ENCODE results near the gene AOAH.

Gene AOAH

DNA sequence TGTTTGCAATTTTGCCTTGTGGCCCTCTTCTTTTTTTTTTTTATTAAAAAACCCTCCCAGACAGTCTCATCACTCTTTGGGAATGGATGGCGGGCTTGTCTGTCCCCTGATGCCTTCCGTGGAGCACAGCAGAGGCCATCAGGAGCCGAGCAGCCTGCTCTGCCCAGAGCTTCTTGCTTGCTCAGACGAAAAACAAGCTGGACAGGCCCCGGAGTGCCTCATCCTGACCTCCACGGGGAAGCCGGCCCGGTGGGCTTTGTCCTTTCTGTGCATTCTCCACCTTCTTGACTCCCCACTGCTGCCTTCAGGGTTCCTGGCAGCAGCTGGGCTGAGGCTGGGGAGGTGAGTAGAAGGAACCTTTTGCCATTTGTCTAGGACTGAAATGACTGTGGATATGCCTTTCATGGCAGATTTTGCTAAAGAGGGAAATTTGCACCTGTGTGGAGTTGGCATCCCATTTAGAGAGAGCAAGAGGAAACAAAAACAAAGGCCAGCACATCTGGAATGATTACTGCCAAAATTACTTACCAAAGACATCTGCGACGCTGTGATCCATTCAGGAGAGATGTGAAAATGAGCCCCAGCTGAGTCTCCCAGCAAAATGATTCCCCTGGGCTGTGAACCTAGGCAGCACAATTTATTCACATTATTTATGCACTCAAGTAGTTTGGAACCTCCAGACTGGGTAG is 108.3 kb downstream of the AOAH start:
- DNase-seq (ENCODE audit: low read depth) = no peak
- no peak overlapping the region for H3K4me3 ChIP-seq (ENCODE audit: low read depth, low read length)
- TF ChIP-seq, protein P1, sequence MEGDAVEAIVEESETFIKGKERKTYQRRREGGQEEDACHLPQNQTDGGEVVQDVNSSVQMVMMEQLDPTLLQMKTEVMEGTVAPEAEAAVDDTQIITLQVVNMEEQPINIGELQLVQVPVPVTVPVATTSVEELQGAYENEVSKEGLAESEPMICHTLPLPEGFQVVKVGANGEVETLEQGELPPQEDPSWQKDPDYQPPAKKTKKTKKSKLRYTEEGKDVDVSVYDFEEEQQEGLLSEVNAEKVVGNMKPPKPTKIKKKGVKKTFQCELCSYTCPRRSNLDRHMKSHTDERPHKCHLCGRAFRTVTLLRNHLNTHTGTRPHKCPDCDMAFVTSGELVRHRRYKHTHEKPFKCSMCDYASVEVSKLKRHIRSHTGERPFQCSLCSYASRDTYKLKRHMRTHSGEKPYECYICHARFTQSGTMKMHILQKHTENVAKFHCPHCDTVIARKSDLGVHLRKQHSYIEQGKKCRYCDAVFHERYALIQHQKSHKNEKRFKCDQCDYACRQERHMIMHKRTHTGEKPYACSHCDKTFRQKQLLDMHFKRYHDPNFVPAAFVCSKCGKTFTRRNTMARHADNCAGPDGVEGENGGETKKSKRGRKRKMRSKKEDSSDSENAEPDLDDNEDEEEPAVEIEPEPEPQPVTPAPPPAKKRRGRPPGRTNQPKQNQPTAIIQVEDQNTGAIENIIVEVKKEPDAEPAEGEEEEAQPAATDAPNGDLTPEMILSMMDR (IDR thresholded peaks at IDR 0.05; ENCODE audit: control insufficient read depth, extremely low read depth, insufficient read depth) = no peak

DNA sequence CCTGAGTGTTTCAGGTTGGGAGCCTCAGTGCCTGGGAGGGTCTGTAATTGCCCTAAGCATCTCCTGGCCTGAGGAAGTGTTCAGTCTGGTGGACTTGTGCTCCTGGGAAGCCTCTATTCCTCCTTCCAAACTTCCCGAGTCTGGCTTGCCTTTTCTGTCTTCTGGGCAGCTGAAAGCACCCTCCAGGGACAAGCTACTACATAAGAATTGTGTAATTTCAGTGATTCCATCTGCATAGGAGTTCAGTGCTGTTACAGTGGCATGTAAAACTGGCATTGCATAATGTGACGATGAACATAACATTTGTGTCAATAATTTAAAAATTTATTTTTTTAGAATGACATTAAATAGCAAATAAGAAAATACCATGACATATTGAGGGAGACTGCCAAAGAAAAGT is 109.3 kb downstream of the AOAH start:
- no peak for DNase-seq (ENCODE audit: low read depth)
- H3K4me3 ChIP-seq (ENCODE audit: low read depth, low read length) = no peak overlapping the region
- TF ChIP-seq, protein P1 (IDR thresholded peaks at IDR 0.05; ENCODE audit: control insufficient read depth, extremely low read depth, insufficient read depth) = no peak

DNA sequence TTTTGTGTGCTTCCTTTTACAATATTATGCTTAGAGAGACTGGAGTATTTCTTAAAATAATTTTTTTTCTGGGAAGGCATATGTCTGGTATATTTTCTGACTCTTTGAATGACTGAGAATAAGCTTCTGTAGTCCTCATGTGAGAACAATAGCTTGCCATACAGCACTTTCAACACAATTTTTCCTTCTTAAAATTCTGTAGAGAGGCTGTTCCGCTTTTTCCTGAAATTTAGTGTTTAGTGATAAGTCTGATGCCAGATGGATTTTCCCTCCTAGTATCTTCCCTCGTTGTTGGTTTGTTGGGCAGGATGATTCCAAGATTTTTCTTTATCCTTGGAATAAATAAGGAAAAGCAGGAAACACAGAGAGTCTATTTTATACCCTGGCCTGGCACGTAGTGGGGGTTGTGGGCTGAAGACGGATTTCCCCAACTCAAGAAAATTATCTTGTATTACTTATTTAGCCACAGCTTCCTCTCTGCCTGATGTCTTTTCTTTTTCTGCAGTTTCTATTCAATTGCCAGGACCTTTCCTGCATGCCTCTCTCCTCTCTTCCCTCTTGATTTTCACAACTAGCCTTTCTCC is 111.2 kb downstream of the AOAH start:
- TF ChIP-seq, protein P1 (IDR thresholded peaks at IDR 0.05; ENCODE audit: control insufficient read depth, extremely low read depth, insufficient read depth) = no peak
- DNase-seq (ENCODE audit: low read depth) = no peak

DNA sequence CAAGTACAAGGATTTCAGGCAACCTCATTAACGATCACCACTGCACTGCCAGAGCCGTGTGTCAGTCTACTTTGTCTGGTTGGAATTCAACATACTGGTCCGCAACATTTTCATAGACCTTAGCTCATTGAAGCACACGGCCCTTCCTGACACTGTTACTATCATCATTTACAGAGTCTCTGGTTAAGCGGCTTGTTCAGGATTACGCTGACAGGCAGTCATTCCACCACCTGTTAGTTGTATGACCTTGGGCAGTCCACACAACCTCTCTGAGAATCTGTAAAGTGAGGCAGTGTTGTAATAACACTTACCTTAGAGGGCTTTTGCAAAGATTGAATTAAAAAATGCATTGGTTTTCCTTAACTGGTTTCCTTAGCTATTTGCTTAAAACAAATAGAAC is 112.6 kb downstream of the AOAH start:
- no peak overlapping the region for H3K4me3 ChIP-seq (ENCODE audit: low read depth, low read length)
- TF ChIP-seq, protein P1 (IDR thresholded peaks at IDR 0.05; ENCODE audit: control insufficient read depth, extremely low read depth, insufficient read depth) = no peak
- DNase-seq (ENCODE audit: low read depth) = no peak

More for the DNA sequence above, 111.2 kb downstream of the AOAH start:
- H3K4me3 ChIP-seq (ENCODE audit: low read depth, low read length) = no peak overlapping the region

DNA sequence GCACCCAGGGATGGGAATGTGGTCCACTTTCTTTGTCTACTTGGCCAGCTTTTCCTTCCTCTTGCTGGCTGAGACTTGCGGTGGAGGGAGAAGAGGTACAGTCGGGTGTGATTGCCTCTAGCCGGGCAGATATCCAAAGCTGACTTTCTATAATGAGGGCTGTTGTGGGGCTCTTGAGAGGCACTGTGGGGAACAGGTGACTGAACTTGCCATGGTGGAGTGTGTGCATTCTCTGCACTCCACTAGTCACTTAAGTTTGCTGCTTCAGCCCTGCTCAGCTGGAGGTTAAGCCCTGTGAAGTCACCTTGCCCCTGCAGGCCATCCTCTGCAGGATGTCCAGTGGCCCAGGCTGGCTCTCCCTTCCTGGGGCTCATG is 116.6 kb downstream of the AOAH start:
- TF ChIP-seq, protein P1 (IDR thresholded peaks at IDR 0.05; ENCODE audit: control insufficient read depth, extremely low read depth, insufficient read depth) = no peak
- H3K4me3 ChIP-seq (ENCODE audit: low read depth, low read length) = no peak overlapping the region
- no peak for DNase-seq (ENCODE audit: low read depth)

DNA sequence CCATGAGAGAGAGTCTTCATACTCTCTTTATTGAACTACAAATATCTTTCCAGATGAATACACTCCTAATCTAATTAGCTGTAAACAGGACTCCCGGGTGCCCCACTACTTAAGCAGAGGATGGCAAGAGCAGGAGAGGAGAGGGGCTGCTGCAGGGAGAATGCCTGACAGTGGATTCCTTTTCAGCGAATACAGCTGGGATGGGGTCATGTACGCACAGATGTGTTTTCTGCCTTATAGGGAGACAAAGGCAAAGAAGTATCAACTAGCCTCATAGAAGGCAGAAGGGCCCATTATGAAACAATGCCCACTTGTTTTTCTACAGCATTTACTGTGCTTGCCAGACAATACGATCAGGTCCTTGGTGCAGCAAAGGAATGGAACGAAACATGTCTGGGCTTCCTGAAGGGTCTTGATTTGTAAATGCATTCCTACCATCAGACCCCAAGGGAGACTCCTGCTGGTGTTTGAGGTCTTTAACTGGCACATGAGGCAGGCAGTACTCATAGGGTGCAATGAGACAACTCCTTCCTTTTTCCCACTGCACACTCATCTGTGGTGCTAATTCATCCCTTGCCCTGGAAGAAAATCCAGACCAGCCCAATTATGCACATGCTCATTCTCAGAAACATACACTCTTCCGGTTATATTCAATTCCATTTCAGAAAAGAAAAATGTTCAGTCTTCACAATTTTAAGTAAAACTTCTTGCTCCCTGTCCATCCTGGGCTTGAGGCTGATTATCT is 117.1 kb downstream of the AOAH start:
- DNase-seq (ENCODE audit: low read depth) = no peak
- TF ChIP-seq, protein P1 (IDR thresholded peaks at IDR 0.05; ENCODE audit: control insufficient read depth, extremely low read depth, insufficient read depth) = no peak
- H3K4me3 ChIP-seq (ENCODE audit: low read depth, low read length) = no peak overlapping the region
